GM21786 (cell line): ENCODE data around the gene GGT5.
"Not testable (repeated sequence)": the region's sequence is repeated elsewhere in the genome, so short reads cannot be mapped to it uniquely, and the experiment has no call there.

Source experiments
- ATAC-seq: cut with Tn5 transposase; IDR thresholded peaks from one replicate; pipeline ENCODE4 v1.9.1; 2021; ENCODE audit not compliant: unreplicated experiment

Gene GGT5

DNA sequence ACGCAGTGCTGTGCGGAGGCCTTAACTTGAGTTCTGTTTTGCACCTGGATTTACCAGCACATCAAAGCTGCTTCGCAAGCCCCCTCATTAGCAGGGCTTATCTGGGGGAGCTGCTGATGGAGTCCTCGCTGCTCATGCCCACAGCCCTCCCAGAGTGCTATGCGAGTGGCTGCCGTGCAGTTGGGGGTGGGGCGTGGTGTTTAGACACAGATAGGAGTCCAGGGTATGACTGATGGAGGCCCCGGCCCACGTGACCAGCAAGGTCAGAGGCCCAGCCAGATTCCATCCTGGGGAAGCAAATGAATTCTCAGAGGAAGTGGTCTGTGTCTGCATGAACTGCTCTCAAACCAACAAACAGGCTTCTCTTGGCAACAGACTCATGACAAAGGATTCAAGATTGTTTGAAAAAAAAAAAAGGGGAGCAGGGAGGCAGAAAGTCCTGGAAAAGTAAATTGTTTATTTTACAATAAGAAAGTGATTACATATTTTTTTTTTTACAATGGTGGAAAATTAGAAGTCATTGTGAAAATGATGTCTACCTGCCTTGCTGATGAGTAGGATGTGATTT lies 19.5 kb upstream of the GGT5 start:
- not testable (repeated sequence) for ATAC-seq

GRCh38 chr22:24263479-24263878 lies 18.6 kb upstream of the GGT5 start:
- ATAC-seq, result not testable (repeated sequence)

GRCh38 chr22:24262185-24262749 lies 17.4 kb upstream of the GGT5 start:
- not testable (repeated sequence) for ATAC-seq

DNA sequence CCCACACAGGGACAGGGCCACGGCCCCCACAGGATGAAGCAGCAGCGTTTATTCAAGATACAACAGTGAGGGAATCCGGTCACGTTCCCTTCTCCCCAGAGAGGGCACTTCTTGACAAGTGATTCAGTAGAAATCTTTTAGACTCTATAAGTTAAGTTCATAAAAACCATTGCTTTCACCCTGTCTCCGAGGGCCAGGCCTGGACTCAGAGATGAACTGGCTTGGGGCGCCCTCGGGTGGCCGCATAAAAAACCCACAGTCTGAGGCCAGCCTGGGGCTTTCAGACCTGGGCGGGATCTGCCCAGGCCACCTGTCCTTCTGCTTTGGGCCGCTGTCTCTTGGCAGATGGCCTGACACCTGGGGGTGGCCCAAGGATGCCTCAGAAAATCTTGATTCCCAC lies 14.6 kb upstream of the GGT5 start:
- not testable (repeated sequence) for ATAC-seq

DNA sequence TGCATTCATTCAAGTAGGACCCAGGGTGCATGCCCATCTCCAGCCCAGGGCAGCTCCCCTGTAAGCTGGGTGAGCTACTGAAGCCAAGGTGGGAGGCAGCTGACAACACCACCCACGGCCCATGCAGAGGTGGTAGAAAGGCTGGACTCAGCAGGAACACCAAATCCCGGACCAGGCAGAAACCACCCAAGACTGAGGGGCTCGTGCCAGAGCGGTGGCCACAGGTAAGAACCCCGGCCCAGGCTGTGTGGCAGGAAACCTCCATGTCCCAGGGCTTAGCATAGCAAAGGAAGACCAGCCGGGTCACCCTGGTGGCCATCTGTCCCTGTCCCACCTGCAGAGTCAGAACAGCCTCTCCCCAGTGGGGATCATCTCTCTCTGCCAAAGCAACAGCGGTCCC lies 11.9 kb upstream of the GGT5 start:
- not testable (repeated sequence) for ATAC-seq

DNA sequence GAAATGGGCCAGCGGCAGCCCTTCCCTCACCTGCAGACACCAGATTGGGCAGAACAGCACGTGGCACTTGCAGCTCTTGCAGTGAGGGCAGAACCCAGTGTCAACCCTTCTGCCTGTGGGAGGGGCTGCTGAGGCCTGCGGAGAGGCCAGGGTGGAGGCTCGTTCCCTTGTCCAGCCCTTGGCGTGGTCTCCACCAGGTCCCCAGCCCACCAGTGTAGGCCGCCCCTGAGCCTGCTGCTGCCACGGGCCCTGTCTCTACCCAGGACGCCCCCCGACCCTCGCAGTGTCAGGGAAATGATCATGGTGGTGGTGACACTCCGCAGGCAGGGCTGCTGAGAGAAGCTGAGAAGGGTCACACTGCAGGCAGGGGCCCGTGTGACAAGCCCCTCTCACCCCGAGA lies 11.3 kb upstream of the GGT5 start:
- not testable (repeated sequence) for ATAC-seq

DNA sequence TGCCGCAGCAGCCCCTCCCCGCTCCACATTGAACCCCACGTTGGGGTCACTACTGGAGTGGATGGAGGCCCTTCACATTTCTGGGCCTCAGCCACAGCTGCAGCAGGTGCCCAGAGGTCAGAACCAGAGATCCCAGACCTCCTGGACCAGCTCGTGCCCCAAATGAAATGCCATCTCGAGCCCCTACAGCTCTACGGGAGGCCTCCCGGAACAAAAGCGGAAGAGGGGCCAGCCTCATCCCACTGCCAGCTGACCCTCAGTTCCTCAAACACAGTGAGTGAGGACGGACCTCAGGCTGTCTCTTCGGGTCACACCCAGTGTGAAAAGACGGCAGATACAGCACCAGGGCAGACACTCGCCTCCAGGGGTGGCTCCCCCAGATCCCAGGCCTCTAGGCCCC lies 8.2 kb upstream of the GGT5 start:
- ATAC-seq, result not testable (repeated sequence)

DNA sequence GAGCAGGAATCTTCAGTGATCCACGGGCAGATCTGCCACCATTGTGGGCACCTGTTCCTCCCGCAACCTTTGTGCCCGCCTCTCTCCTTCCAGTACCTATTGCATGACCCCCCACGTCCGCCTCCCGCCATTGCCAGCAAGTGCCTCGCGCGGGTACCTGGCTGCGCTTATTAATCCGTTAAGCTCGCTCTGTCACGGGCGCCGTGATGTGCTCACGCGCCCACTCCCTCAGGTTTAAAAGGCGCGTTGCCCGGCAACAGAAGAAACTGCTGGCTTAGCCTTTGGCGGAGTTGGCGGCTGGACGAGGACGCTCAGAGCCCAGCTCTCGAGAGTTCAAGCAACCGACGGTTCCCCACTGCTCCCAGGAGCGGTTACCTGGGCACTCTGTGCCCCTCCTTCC lies 6.4 kb upstream of the GGT5 start:
- ATAC-seq, result not testable (repeated sequence)

DNA sequence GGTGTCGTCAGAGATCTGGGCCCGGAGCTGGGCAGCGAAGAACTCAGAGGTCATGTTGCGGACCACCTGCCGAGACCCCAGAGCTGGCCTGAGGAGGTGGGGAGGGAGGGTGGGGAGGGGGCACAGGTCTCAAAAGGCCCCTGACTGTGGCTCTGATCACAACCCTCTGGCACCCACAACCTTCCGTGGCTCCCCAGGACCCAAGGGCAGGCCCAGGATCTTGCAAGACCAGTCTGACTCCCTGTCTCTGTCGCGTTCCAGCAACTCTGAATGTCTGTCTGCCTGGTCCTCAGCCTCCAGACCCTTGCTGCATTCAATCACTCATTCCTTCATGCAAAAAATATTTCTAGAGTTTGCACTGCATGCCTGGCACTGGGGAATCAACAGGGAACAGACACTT lies 4.5 kb upstream of the GGT5 start:
- ATAC-seq, result not testable (repeated sequence)

GRCh38 chr22:24248611-24249010 lies 3.7 kb upstream of the GGT5 start:
- not testable (repeated sequence) for ATAC-seq

GRCh38 chr22:24247564-24248344 lies 2.9 kb upstream of the GGT5 start:
- ATAC-seq, result no peak

DNA sequence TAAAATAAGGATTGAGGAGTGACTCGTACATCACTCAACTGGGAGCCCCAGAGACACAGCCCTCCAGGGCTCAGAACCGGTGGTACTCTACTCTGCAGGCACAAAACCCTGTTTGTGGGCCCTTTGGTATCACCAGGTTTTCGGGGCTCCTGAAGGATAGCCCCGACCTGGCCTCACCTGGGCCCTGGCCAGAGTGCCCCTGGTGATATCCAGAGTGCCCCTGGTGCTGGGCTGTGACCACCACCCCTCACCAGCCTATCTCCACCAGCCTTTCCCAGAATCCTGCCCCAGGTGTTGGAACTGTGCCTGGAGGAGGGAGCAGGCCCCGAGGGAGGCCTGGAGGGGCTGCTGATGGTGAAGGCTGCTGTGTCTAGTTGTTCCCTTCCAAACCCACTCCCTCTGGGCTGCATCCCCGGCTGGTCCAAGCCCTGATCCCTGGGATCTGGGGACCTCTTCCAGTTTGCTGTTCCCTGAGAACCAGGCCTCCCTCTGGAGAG lies 2.2 kb upstream of the GGT5 start:
- no peak for ATAC-seq

- ATAC-seq, result not testable (repeated sequence)
Observed at GRCh38 chr22:24245584-24246561, 991 bp upstream of the GGT5 start.

GRCh38 chr22:24244144-24244787 lies 616 bp downstream of the GGT5 start:
- ATAC-seq, result no peak

- not testable (repeated sequence) for ATAC-seq
Observed at GRCh38 chr22:24243417-24243816, 1.5 kb downstream of the GGT5 start.

DNA sequence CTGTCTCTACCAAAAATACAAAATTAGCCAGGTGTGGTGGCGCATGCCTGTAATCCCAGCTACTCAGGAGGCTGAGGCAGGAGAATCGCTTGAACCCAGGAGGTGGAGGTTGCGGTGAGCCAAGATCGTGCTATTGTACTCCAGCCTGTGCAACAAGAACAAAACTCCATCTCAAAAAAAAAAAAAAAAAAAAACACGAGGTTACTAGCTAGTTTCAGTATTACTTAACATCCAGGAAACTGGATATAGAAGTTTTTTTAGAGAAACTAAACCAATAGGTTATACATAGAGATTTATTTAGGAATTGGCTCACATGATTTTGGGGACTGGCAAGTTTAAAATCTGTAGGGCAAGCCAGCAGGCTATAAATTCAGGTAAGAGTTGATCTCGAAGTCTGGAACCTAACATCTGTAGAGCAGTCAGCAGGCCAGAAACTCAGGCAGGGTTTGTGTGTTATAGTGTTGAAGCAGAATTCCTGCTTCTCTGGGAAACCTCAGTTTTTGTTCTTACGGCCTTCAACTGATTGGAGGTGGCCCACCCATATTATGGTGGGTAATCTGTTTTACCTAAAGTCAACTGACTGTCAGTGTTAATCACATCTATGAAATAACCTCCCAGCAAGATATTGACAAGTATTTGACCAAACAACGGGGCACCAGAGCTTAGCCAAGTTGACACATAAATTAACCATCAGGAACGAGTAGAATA lies 3.7 kb downstream of the GGT5 start:
- not testable (repeated sequence) for ATAC-seq

GRCh38 chr22:24240381-24240780 lies 4.5 kb downstream of the GGT5 start:
- no peak for ATAC-seq

DNA sequence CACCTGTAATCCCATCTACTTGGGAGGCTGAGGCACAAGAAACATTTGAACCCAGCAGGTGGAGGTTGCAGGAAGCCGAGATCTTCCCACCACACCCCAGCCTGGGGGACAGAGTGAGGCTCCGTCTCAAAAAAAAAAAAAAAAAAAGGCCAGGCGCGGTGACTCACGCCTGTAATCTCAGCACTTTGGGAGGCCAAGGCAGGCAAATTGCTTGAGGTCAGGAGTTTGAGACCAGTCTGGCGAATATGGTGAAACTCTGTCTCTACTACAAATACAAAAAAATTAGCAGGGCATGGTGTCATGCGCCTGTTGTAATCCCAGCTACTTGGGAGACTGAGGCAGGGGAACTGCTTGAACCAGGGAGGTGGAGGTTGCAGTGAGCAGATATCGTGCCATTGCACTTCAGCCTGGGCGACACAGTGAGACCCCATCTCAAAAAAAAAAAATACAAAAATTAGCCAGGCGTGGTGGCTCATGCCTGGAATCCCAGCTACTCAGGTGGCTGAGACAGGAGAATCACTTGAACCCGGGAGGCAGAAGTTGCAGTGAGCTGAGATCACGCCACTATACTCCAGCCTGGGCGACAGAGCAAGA lies 6.7 kb downstream of the GGT5 start:
- not testable (repeated sequence) for ATAC-seq

DNA sequence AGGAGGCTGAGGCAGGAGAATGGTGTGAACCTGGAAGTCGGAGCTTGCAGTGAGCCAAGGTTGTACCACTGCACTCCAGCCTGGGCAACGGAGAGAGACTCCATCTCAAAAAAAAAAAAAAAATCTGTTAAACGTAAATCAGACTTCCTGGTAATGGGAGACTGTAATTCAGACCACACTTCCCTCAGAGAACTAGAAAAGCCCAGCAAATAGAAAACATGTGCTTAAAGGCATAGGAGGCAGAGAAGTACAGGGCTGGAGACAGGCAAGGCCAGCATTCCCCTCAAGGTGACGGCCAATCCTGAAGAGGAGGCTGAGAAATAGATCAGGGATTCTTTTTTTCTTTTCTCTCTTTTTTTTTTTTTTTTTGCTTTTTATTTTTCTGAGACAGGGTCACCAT lies 8.2 kb downstream of the GGT5 start:
- no peak for ATAC-seq
